HUES64 (cell line): Measurements from ENCODE around the gene HERC5.
"Not testable (repeated sequence)": the region's sequence is repeated elsewhere in the genome, so short reads cannot be mapped to it uniquely, and the experiment has no call there.

Experiments
- H3K27ac ChIP-seq: 2 replicates; pipeline ENCODE4 v1.7.0; 2013; ENCODE audit warnings: low read depth, low read length, inconsistent platforms
- H3K27me3 ChIP-seq: 2 replicates; pipeline ENCODE4 v1.6.1; 2013; ENCODE audit warnings: mild to moderate bottlenecking, low read length; ENCODE audit not compliant: insufficient read depth
- H3K36me3 ChIP-seq: 2 replicates; pipeline ENCODE4 v1.6.1; 2013; ENCODE audit warnings: mild to moderate bottlenecking, low read length; ENCODE audit not compliant: insufficient read depth
- H3K4me1 ChIP-seq: 2 replicates; pipeline ENCODE4 v1.6.1; 2013; ENCODE audit warnings: mild to moderate bottlenecking, low read length, moderate library complexity; ENCODE audit not compliant: insufficient read depth
- H3K4me3 ChIP-seq: 2 replicates; pipeline ENCODE4 v1.5.1; 2013; ENCODE audit warnings: mild to moderate bottlenecking, low read length, moderate library complexity
- H3K9ac ChIP-seq: 2 replicates; pipeline ENCODE4 v1.6.1; 2013; ENCODE audit warnings: mild to moderate bottlenecking, low read depth, low read length
- H3K9me3 ChIP-seq: 2 replicates; pipeline ENCODE4 v1.6.1; 2013; ENCODE audit warnings: low read depth, low read length; ENCODE audit not compliant: insufficient read depth
- WGBS: fragments of 150-250, 120-280 bp; methylation state at CpG from one replicate; pipeline ENCODE4 v1.1.7; 2013; ENCODE audit warnings: missing lambda C conversion rate; 5-methylcytosine and 5-hydroxymethylcytosine counted together

Gene HERC5

DNA sequence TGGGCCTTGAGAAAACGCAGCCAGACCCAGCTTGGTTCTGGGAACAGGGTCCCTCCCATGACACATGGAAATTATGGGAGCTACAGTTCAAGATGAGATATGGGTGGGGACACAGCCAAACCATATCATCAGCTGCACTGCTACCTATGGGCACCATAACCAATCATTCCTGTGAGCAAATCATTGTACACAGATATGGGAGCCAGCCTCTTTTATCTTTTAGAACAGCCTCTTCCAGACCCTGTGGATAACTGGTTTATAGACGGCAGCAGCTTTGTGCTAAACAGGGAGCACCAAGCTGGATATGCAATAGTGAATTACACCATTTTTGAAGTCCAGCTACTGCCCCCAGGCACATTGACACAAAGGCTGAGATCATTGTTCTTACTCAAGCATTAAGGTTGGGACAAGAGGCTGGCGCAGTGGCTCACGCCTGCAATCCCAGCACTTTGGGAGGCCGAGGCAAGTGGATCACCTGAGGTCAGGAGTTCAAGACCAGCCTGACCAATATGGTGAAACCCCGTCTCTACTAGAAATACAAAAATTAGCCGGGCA is 8.6 kb upstream of the HERC5 start:
- H3K4me3 ChIP-seq, H3K27me3 ChIP-seq, H3K4me1 ChIP-seq, H3K9ac ChIP-seq, H3K36me3 ChIP-seq, H3K27ac ChIP-seq, H3K9me3 ChIP-seq: not testable (repeated sequence)
- 97% methylated on average over 7 of the region's 7 CpGs for WGBS

DNA sequence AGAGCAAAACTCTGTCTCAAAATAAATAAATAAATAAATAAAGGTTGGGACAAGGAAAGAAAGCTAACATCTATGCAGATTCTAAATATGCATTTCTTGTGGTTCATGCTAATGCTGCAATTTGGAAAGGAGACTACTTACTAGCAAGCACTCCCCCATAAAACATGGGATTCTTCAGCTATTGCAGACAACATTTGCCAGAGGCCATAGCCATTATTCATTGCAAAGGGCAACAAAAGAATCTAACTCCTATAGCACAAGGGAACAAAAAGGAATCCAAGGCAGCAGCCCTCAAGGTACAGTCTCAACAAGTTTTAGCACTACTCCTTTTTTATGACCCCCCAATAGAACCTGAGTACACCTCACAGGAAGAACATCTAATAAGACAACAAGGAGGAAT is 8.0 kb upstream of the HERC5 start:
- no peaks in the 10 kb centered on the region for H3K27me3 ChIP-seq
- no peak overlapping the region for H3K27ac ChIP-seq
- peaks cover 4% of the 10 kb centered on the region; the same call in 1 of the 2 replicates for H3K9me3 ChIP-seq
- H3K4me1 ChIP-seq, result no peaks in the 10 kb centered on the region; the same call in 1 of the 2 replicates
- no peak overlapping the region for H3K4me3 ChIP-seq
- H3K36me3 ChIP-seq, result no peaks in the 10 kb centered on the region
- H3K9ac ChIP-seq, result no peak overlapping the region

DNA sequence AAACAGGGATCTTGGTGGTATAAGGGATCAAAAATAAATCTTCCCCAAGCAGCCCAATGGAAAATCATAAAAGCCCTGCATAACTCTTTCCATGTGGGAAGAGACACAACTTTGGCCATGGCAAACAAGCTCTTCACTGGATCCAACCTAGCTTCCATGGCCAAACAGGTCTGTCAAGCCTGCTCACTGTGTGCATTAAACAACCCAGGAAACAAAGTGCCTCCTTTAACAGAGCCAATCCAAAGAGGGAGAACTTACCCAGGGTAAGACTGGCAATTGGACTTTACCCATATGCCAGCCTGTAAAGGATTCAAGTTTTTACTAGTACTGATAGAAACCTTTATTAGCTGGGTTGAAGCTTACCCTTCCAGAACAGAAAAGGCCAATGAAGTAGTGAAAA is 7.6 kb upstream of the HERC5 start:
- Histone ChIP-seq H3K4me1 (no peaks in the 10 kb centered on the region), H3K4me3 (no peak overlapping the region), H3K27me3 (no peaks in the 10 kb centered on the region), H3K9me3 (peaks cover 4% of the 10 kb centered on the region; the same call in 1 of the 2 replicates), H3K27ac (no peak overlapping the region), H3K36me3 (no peaks in the 10 kb centered on the region), H3K9ac (no peak overlapping the region)

DNA sequence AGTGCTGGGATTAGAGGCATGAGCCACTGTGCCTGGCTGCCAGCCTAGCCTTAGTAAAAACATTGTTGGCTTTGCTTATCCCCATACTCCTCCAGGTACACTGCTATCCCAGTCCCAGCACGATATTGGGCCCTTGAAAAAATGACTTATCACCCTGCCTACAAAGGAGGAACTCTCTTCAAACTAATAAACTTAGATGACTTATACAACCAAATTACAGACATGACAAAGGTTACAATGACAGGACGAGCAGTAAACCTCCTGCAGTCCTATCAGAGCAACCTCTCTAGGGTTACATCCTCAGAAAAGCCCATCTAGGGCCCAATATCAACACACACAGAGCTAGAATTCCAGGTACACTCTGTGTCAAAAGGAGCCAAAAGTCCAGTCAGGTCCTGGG is 5.7 kb upstream of the HERC5 start:
- no peak overlapping the region for H3K4me3 ChIP-seq
- peaks cover 4% of the 10 kb centered on the region; the same call in 1 of the 2 replicates for H3K9me3 ChIP-seq
- no peak overlapping the region for H3K9ac ChIP-seq
- no peaks in the 10 kb centered on the region for H3K27me3 ChIP-seq
- WGBS, result 94% methylated on average over 2 of the region's 2 CpGs
- H3K4me1 ChIP-seq, result no peaks in the 10 kb centered on the region; the same call in 1 of the 2 replicates
- H3K36me3 ChIP-seq, result no peaks in the 10 kb centered on the region
- H3K27ac ChIP-seq, result no peak overlapping the region

DNA sequence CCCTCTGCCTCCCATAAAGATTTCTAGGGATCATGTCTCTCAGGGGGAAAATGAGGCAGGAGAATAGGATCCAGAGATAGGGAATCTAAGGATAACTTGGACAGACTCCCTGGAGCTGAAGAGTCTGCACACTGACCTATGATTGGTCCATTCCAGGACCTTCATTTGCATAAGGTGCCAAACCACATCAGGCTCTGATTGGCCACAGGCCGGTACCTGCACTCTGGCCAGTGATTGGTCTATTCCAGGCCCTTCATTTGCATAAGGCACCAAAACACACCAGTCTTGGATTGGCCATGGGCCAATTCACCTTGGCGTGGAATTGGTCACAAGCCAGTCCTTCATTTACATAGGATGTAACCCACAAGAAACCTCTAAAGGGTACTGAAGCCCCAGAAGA is 4.0 kb upstream of the HERC5 start:
- Histone ChIP-seq H3K4me1 (no peaks in the 10 kb centered on the region; the same call in 1 of the 2 replicates), H3K27ac (no peak overlapping the region), H3K4me3 (no peak overlapping the region), H3K36me3 (no peaks in the 10 kb centered on the region), H3K9me3 (peaks cover 4% of the 10 kb centered on the region; the same call in 1 of the 2 replicates), H3K27me3 (peaks cover 13% of the 10 kb centered on the region), H3K9ac (no peak overlapping the region)
- WGBS, result 95% methylated on average over 2 of the region's 2 CpGs

DNA sequence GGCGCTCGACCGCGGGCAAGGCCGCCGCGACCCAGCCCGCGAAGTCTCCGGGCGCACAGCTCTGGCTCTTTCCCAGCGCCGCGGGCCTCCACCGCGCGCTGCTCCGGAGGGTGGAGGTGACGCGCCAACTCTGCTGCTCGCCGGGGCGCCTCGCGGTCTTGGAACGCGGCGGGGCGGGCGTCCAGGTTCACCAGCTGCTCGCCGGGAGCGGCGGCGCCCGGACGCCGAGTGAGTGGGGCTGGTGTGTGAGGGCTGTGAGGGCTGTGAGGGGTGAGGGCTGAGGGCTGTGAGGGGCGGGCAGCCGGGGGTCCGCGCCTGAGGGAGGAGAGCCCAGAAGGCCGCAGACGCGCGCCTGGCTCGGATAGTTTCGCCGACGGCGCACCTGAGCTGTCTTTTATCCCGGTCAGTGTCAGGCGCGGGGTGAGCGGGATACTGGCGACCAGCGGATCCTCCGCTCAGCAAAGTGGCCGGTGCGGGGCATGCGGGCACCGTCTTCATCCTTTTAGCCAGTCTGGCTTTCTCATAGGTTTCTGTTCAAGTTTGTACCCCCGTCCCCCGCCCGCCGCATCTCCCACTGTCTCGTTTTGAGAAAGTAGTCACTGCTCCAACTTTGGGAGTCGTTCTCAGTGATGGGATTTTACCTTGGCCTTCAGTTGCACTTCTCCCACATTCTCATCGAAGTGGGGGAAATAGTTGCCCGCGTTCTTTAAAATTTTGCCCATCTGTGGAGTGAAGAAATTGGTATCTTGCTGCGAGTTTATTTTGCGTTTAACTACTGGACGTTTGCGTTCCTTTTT is 586 bp downstream of the HERC5 start:
- peaks cover 34% of the 10 kb centered on the region for H3K27me3 ChIP-seq
- peak overlapping the region; percentile 24; the same call in 1 of the 2 replicates for H3K27ac ChIP-seq
- H3K36me3 ChIP-seq, result no peaks in the 10 kb centered on the region
- H3K9ac ChIP-seq, result peak overlapping the region; percentile 45
- peaks cover 4% of the 10 kb centered on the region; the same call in 1 of the 2 replicates for H3K9me3 ChIP-seq
- H3K4me3 ChIP-seq, result peak overlapping the region; percentile 51
- peaks cover 6% of the 10 kb centered on the region; the same call in 1 of the 2 replicates for H3K4me1 ChIP-seq
- WGBS, result 2% methylated on average over 75 of the region's 75 CpGs

DNA sequence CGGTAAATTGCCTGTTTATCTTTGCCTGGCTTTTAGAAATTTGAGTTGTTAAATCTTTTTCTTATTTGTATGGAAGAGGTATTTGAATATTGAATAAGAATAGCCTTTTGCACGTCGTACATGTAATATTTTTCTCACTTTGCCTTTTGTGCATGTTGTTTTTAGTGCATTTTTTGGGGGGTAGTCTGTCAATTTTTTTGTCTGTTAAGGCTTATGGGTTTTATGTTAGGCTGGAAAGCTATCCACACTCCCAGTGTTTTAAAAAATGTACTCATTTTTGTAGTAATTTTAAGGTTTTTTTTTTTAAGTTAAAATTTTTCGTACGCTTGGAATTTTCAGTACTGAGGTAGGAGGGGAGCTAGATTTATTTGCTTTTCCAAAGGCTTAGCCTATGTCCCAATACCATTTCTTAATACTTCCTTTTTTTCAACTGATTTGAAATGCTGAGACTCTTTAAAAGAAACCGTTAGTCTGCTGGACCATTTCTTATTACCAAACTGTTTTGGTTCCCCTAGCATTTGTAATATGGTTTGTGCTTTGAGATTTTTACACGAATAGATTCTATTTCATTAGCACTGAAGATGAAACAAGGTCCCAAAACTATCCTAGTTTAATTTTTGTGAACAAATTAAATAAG is 1.3 kb downstream of the HERC5 start:
- peak overlapping the region; percentile 51 for H3K4me3 ChIP-seq
- H3K4me1 ChIP-seq, result peaks cover 6% of the 10 kb centered on the region; the same call in 1 of the 2 replicates
- no peaks in the 10 kb centered on the region; the same call in 1 of the 2 replicates for H3K36me3 ChIP-seq
- H3K9ac ChIP-seq, result no peak overlapping the region
- 43% methylated on average over 6 of the region's 7 CpGs for WGBS
- H3K27me3 ChIP-seq, result peaks cover 34% of the 10 kb centered on the region
- no peak overlapping the region for H3K27ac ChIP-seq
- H3K9me3 ChIP-seq, result no peaks in the 10 kb centered on the region

DNA sequence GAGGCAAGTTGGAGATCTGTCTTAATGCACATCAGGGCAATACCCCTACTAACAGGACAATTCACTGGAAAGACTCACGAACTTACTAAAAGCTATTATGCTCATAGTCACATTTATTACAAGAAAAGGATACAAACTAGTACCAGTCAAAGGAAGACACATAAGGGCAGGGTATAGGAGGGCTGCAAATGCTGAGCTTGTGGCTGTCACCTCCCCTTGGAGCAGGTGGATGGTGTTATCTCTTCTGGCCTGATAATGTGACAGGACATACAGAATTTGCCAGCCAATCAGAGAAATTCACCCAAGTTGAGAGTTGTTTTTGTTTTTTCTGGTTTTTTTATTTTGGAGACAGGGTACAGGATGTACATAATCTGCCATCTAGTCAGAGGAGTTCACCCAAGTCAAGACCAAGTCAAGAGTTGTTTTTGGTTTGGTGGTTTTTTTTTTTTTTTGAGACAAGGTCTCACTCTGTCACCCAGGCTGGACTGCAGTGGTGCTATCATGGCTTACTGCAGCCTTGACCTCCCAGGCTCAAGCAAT is 8.8 kb downstream of the HERC5 start:
- H3K27me3 ChIP-seq, result no peaks in the 10 kb centered on the region

DNA sequence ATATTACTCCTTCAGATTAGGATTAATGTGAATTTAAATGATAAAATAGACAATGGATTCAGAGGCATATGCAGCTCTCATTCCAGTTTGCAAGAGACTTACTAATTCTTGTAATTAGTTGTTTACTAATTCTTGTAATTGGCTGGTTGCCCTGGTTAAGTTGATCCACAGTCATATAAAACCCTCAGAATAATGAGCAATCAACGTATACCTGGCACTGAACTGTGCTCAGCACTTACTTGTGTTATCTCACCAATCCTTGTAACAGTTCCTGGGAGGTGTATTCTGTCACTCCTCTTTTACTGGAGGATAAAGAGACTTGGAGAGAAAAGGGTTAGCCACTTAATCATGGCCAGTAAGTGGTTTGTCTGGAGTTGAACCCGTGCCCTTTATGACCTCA is 10.5 kb downstream of the HERC5 start:
- no peaks in the 10 kb centered on the region for H3K4me1 ChIP-seq
- no peak overlapping the region for H3K9ac ChIP-seq
- peaks cover 13% of the 10 kb centered on the region; the same call in 1 of the 2 replicates for H3K36me3 ChIP-seq
- H3K27me3 ChIP-seq, result no peaks in the 10 kb centered on the region
- WGBS, result 95% methylated on average over 2 of the region's 2 CpGs
- no peak overlapping the region for H3K27ac ChIP-seq
- no peaks in the 10 kb centered on the region for H3K9me3 ChIP-seq
- no peak overlapping the region for H3K4me3 ChIP-seq

More for the DNA sequence above, 8.8 kb downstream of the HERC5 start:
- no peak overlapping the region for H3K4me3 ChIP-seq
- peaks cover 13% of the 10 kb centered on the region; the same call in 1 of the 2 replicates for H3K36me3 ChIP-seq
- no peaks in the 10 kb centered on the region for H3K4me1 ChIP-seq
- no peak overlapping the region for H3K27ac ChIP-seq
- no peaks in the 10 kb centered on the region for H3K9me3 ChIP-seq
- no peak overlapping the region for H3K9ac ChIP-seq
- WGBS, result 91% methylated on average over 1 of the region's 1 CpG

DNA sequence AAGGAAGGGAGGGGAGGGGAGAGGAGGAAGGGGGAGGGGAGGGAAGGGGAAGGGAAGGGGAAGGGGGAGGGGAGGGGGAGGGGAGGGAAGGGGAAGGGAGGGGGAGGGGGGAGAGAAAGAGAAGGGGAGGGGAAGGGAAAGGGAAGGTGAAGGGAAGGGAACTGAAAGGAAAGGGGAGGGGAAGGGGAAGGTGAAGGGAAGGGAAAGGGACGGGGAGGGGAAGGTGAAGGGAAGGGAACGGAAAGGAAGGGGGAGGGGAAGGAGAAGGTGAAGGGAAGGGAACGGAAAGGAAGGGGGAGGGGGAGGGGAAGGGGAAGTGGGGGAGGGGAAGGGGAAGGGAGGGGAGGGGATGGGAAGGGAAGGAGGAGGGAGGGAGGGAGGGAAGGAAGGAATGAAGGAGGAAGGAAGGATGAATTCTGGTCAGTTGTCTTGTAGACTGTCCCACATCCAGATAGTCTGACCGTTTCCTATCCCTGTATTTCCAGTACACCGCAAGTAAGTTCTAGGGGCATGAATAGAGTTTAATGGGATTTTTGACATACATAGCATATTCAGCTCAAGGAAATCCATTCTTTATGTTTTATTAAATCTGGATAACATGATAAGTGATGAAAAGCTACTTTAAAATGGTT is 20.4 kb downstream of the HERC5 start:
- Histone ChIP-seq H3K36me3 (no peaks in the 10 kb centered on the region), H3K4me1 (no peaks in the 10 kb centered on the region), H3K27me3 (no peaks in the 10 kb centered on the region), H3K4me3 (no peak overlapping the region), H3K9me3 (no peaks in the 10 kb centered on the region), H3K9ac (no peak overlapping the region), H3K27ac (no peak overlapping the region)
- WGBS, result 90% methylated on average over 2 of the region's 5 CpGs

DNA sequence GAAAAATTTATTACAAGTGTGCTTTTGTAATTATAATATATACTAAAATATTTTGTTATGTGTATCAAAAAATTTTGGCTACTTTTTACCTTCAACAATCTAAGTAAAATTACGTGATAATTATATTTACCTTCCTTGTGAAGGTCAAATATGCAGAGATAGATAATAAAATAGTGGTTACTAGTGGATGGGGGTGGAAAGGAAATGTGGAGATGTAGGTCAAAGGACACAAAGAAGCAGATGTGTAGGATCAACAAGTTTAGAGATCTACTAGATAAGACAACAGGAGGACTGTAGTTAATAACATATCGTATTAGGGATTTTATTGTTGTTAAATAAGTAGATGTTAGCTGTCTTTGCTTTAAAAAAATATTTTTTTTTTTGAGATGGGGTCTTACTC is 21.3 kb downstream of the HERC5 start:
- H3K27me3 ChIP-seq, result no peaks in the 10 kb centered on the region
- H3K4me3 ChIP-seq, result no peak overlapping the region
- no peaks in the 10 kb centered on the region for H3K4me1 ChIP-seq
- no peak overlapping the region for H3K27ac ChIP-seq
- 90% methylated on average over 2 of the region's 2 CpGs for WGBS
- no peaks in the 10 kb centered on the region for H3K36me3 ChIP-seq
- H3K9ac ChIP-seq, result no peak overlapping the region
- no peaks in the 10 kb centered on the region for H3K9me3 ChIP-seq
